Natural killer cell (primary cell): ENCODE data around the gene TMEM121B. TPM values are rescaled to one million over a fixed set of nuclear protein-coding genes. Genes with fewer than 3 reads are reported as not detected.

Experiments used
- ATAC-seq, 3 donors: fragments of 150-1000 bp in 2 of 3; fragments of 200-7000 bp in 1 of 3; cut with Tn5 transposase; 1 replicate in 1 of 3; 2 replicates in 2 of 3; pipeline ENCODE4 v1.10.0; 2021; ENCODE audit warnings: mild to moderate bottlenecking in 2 of 3, moderate library complexity in 2 of 3
- DNase-seq, 2 donors: peaks; one replicate each; pipeline versions ENCODE4 v3.0.0 to v3.0.0-alpha.2; 2013 to 2021; ENCODE audit warnings: mixed read lengths in 1 of 2
- H3K27ac ChIP-seq: one replicate; pipeline ENCODE4 v1.5.1; 2013; ENCODE audit warnings: mild to moderate bottlenecking, low read length
- H3K27me3 ChIP-seq: one replicate; pipeline ENCODE4 v1.6.1; 2013; ENCODE audit warnings: low read length; ENCODE audit not compliant: control insufficient read depth, insufficient read depth
- H3K36me3 ChIP-seq: one replicate; pipeline ENCODE4 v1.6.1; 2013; ENCODE audit warnings: low read length; ENCODE audit not compliant: control insufficient read depth, insufficient read depth
- H3K4me1 ChIP-seq: one replicate; pipeline ENCODE4 v1.6.1; 2013; ENCODE audit warnings: low read length; ENCODE audit not compliant: control insufficient read depth, insufficient read depth
- H3K4me3 ChIP-seq: one replicate; pipeline ENCODE4 v1.5.1; 2013; ENCODE audit warnings: low read length
- H3K9me3 ChIP-seq: one replicate; pipeline ENCODE4 v1.6.1; 2013; ENCODE audit warnings: low read length; ENCODE audit not compliant: control insufficient read depth, insufficient read depth
- H3K27ac Mint-ChIP-seq, 2 donors: one replicate each; pipeline ENCODE4 v1.8.0; 2022; ENCODE audit warnings: mild to moderate bottlenecking in 2 of 2, mixed read lengths in 2 of 2, moderate library complexity in 1 of 2
- H3K27me3 Mint-ChIP-seq, 2 donors: one replicate each; pipeline ENCODE4 v1.8.0; 2022; ENCODE audit warnings: low read depth in 2 of 2, mixed read lengths in 2 of 2
- H3K36me3 Mint-ChIP-seq: one replicate; pipeline ENCODE4 v1.8.0; 2022; ENCODE audit warnings: mixed read lengths
- H3K4me1 Mint-ChIP-seq, 2 donors: one replicate each; pipeline ENCODE4 v1.8.0; 2022; ENCODE audit warnings: mixed read lengths in 2 of 2
- H3K4me3 Mint-ChIP-seq: one replicate; pipeline ENCODE4 v1.8.0; 2022; ENCODE audit warnings: mild to moderate bottlenecking, moderate library complexity, mixed read lengths
- H3K9me3 Mint-ChIP-seq, 2 donors: one replicate each; pipeline ENCODE4 v1.8.0; 2022; ENCODE audit warnings: mixed read lengths in 2 of 2
- CTCF ChIP-seq: fragments of 200-600 bp; IDR thresholded peaks from one replicate; pipeline ENCODE4 v1.8.0; 2022; ENCODE audit warnings: antibody characterized with exemption
- WGBS: methylation state at CpG from one replicate; pipeline ENCODE4 v1.1.7; 2013; ENCODE audit warnings: missing lambda C conversion rate; ENCODE audit not compliant: insufficient coverage; 5-methylcytosine and 5-hydroxymethylcytosine counted together
- intact Hi-C: fragments of 100-400 bp; cut with micrococcal nuclease; formaldehyde crosslinking; loops from one replicate; pipeline ENCODE4 v1.14.2; 2022
- total RNA-seq, 4 donors: library from RNA; stranded (reverse); fragments of 120-200 nt in 1 of 4; gene quantifications; one replicate each; pipeline versions ENCODE4 v1.2.3 to v1.2.4, GENCODE V29; 2013 to 2022

Gene TMEM121B
- total RNA-seq, 3 donors from 2014 or later (not counting 1 experiment from before 2014, with no cell fraction given): 0.18 to 0.35 TPM; not detected in 1

- H3K4me3 Mint-ChIP-seq: no peak overlapping the region
- Histone ChIP-seq H3K27me3 (no peaks in the 10 kb centered on the region), H3K4me1 (peaks cover 41% of the 10 kb centered on the region), H3K4me3 (no peak overlapping the region), H3K36me3 (peaks cover 87% of the 10 kb centered on the region), H3K9me3 (no peaks in the 10 kb centered on the region), H3K27ac (no peak overlapping the region)
- ATAC-seq: no peak
- peaks cover 13 to 26% of the 10 kb centered on the region in 2 donors for H3K4me1 Mint-ChIP-seq
- DNase-seq: no peak
- intact Hi-C loops: no loop called here
- H3K9me3 Mint-ChIP-seq: no peaks in the 10 kb centered on the region
- H3K27ac Mint-ChIP-seq: no peak overlapping the region
- WGBS: 89% methylated on average over 14 of the region's 14 CpGs
- no peak for TF ChIP-seq CTCF
- H3K36me3 Mint-ChIP-seq: peaks cover 20% of the 10 kb centered on the region
- H3K27me3 Mint-ChIP-seq: no peaks in the 10 kb centered on the region
Observed at GRCh38 chr22:17104336-17104935, 16.7 kb downstream of the TMEM121B start.

GRCh38 chr22:17103351-17103750, 17.8 kb downstream of the TMEM121B start:
- DNase-seq (no peak), ATAC-seq (no peak)
- Histone ChIP-seq H3K4me3 (no peak overlapping the region), H3K9me3 (no peaks in the 10 kb centered on the region), H3K4me1 (peaks cover 52% of the 10 kb centered on the region), H3K27ac (no peak overlapping the region), H3K27me3 (no peaks in the 10 kb centered on the region), H3K36me3 (peaks cover 84% of the 10 kb centered on the region)
- no peaks in the 10 kb centered on the region for H3K9me3 Mint-ChIP-seq
- no peaks in the 10 kb centered on the region for H3K27me3 Mint-ChIP-seq
- H3K27ac Mint-ChIP-seq: no peak overlapping the region
- TF ChIP-seq CTCF: no peak
- peaks cover 24 to 37% of the 10 kb centered on the region in 2 donors for H3K4me1 Mint-ChIP-seq
- intact Hi-C loops: no loop called here
- peaks cover 20% of the 10 kb centered on the region for H3K36me3 Mint-ChIP-seq
- 94% methylated on average over 9 of the region's 9 CpGs for WGBS
- no peak overlapping the region for H3K4me3 Mint-ChIP-seq

GRCh38 chr22:17102297-17102667, 18.9 kb downstream of the TMEM121B start:
- Histone ChIP-seq H3K36me3 (peaks cover 80% of the 10 kb centered on the region), H3K27me3 (no peaks in the 10 kb centered on the region), H3K4me3 (no peak overlapping the region), H3K4me1 (peaks cover 56% of the 10 kb centered on the region), H3K27ac (no peak overlapping the region), H3K9me3 (no peaks in the 10 kb centered on the region)
- 88% methylated on average over 6 of the region's 7 CpGs for WGBS
- TF ChIP-seq CTCF: no peak
- DNase-seq (no peak), ATAC-seq (no peak)
- Mint-ChIP-seq H3K36me3 (peaks cover 20% of the 10 kb centered on the region), H3K27ac (no peak overlapping the region), H3K4me1 (peaks cover 35 to 41% of the 10 kb centered on the region in 2 donors), H3K9me3 (no peaks in the 10 kb centered on the region), H3K27me3 (no peaks in the 10 kb centered on the region), H3K4me3 (no peak overlapping the region)
- intact Hi-C loops: no loop called here
